Duodenal mucosa (tissue), 2 donors: ENCODE data around the gene IFIT2.
"Not testable (repeated sequence)": the region's sequence is repeated elsewhere in the genome, so short reads cannot be mapped to it uniquely, and the experiment has no call there.

Experiments used
- H3K27ac ChIP-seq: one replicate; pipeline ENCODE4 v1.7.0; 2013; ENCODE audit warnings: low read depth, low read length
- H3K27me3 ChIP-seq, 2 donors: one replicate each; pipeline ENCODE4 v1.7.0; 2013; ENCODE audit warnings: low read length in 2 of 2, control low read depth in 1 of 2; ENCODE audit not compliant: insufficient read depth in 2 of 2, control insufficient read depth in 1 of 2
- H3K36me3 ChIP-seq, 2 donors: one replicate each; pipeline ENCODE4 v1.7.0; 2013; ENCODE audit warnings: low read length in 2 of 2, control low read depth in 1 of 2; ENCODE audit not compliant: insufficient read depth in 2 of 2, control insufficient read depth in 1 of 2
- H3K4me1 ChIP-seq, 2 donors: one replicate each; pipeline ENCODE4 v1.7.0; 2013; ENCODE audit warnings: low read length in 2 of 2, control low read depth in 1 of 2; ENCODE audit not compliant: insufficient read depth in 2 of 2, control insufficient read depth in 1 of 2
- H3K4me3 ChIP-seq, 2 donors: one replicate each; pipeline ENCODE4 v1.7.0; 2013; ENCODE audit warnings: low read length in 2 of 2, low read depth in 1 of 2
- H3K9ac ChIP-seq, 2 donors: one replicate each; pipeline ENCODE4 v1.7.0; 2013; ENCODE audit warnings: low read length in 2 of 2, low read depth in 1 of 2
- H3K9me3 ChIP-seq, 2 donors: one replicate each; pipeline ENCODE4 v1.7.0; 2013; ENCODE audit warnings: low read length in 2 of 2, control low read depth in 1 of 2; ENCODE audit not compliant: control insufficient read depth in 1 of 2

IFIT2 gene

GRCh38 chr10:89301721-89302445 lies at the start of gene IFIT2:
TSS of gene IFIT2 (plus strand) at chr10:89302046. CDS start at chr10:89302124, 78 bp downstream.
- Histone ChIP-seq H3K27ac (peak within 1 kb of the TSS; percentile 79), H3K4me1 (peaks cover 15 to 23% of the 10 kb centered on the region in 2 donors), H3K27me3 (no peaks in the 10 kb centered on the region), H3K4me3 (peak within 1 kb of the TSS; percentile 69 to 70), H3K9ac (peak within 1 kb of the TSS; percentile 55 to 57), H3K9me3 (no peaks in the 10 kb centered on the region), H3K36me3 (peaks cover 9 to 10% of the 10 kb centered on the region in 2 donors)

GRCh38 chr10:89252225-89252585 lies 49.6 kb upstream of the IFIT2 start:
- Histone ChIP-seq H3K27ac (no peak overlapping the region), H3K4me3 (peak overlapping the region; percentile 81 to 96), H3K36me3 (no peaks in the 10 kb centered on the region), H3K9me3 (peaks cover 0 to 2% of the 10 kb centered on the region in 2 donors), H3K4me1 (peaks cover 9 to 10% of the 10 kb centered on the region in 2 donors), H3K9ac (peak overlapping the region in 1 of 2 donors; percentile 59), H3K27me3 (no peaks in the 10 kb centered on the region)

- not testable (repeated sequence) for H3K27me3 ChIP-seq, H3K36me3 ChIP-seq, H3K27ac ChIP-seq, H3K9ac ChIP-seq, H3K4me1 ChIP-seq, H3K9me3 ChIP-seq, H3K4me3 ChIP-seq
These were observed 46.7 kb upstream of the IFIT2 start for GRCh38 chr10:89255091-89255579.

GRCh38 chr10:89255793-89256192 lies 46.1 kb upstream of the IFIT2 start:
- H3K9ac ChIP-seq, result no peak overlapping the region
- H3K4me3 ChIP-seq, result no peak overlapping the region
- H3K36me3 ChIP-seq, result no peaks in the 10 kb centered on the region
- no peaks in the 10 kb centered on the region for H3K27me3 ChIP-seq
- H3K4me1 ChIP-seq, result peaks cover 3 to 5% of the 10 kb centered on the region in 2 donors
- peaks cover 0 to 2% of the 10 kb centered on the region in 2 donors for H3K9me3 ChIP-seq
- H3K27ac ChIP-seq, result no peak overlapping the region

- H3K4me1 ChIP-seq, result peaks cover 0 to under 1% of the 10 kb centered on the region in 2 donors
- no peaks in the 10 kb centered on the region for H3K36me3 ChIP-seq
- no peak overlapping the region for H3K4me3 ChIP-seq
- H3K9ac ChIP-seq, result no peak overlapping the region
- peaks cover 0 to 2% of the 10 kb centered on the region in 2 donors for H3K9me3 ChIP-seq
- no peaks in the 10 kb centered on the region for H3K27me3 ChIP-seq
- no peak overlapping the region for H3K27ac ChIP-seq
These were observed 45.5 kb upstream of the IFIT2 start for GRCh38 chr10:89256340-89256739.

- Histone ChIP-seq H3K27me3 (no peaks in the 10 kb centered on the region), H3K9me3 (peaks cover 0 to 2% of the 10 kb centered on the region in 2 donors), H3K27ac (no peak overlapping the region), H3K4me1 (no peaks in the 10 kb centered on the region), H3K36me3 (no peaks in the 10 kb centered on the region), H3K4me3 (no peak overlapping the region), H3K9ac (no peak overlapping the region)
These were observed 44.9 kb upstream of the IFIT2 start for GRCh38 chr10:89256962-89257361.

- Histone ChIP-seq H3K9me3 (peaks cover 0 to 2% of the 10 kb centered on the region in 2 donors), H3K4me3 (no peak overlapping the region), H3K27ac (no peak overlapping the region), H3K4me1 (no peaks in the 10 kb centered on the region), H3K36me3 (no peaks in the 10 kb centered on the region), H3K9ac (no peak overlapping the region), H3K27me3 (no peaks in the 10 kb centered on the region)
These were observed 44.3 kb upstream of the IFIT2 start for GRCh38 chr10:89257581-89257980.

- Histone ChIP-seq H3K36me3 (no peaks in the 10 kb centered on the region), H3K4me1 (no peaks in the 10 kb centered on the region), H3K27me3 (no peaks in the 10 kb centered on the region), H3K9me3 (peaks cover 0 to 2% of the 10 kb centered on the region in 2 donors), H3K27ac (no peak overlapping the region), H3K9ac (no peak overlapping the region), H3K4me3 (no peak overlapping the region)
These were observed 43.0 kb upstream of the IFIT2 start for GRCh38 chr10:89258881-89259280.

- Histone ChIP-seq H3K27me3 (no peaks in the 10 kb centered on the region), H3K4me1 (no peaks in the 10 kb centered on the region), H3K9me3 (peaks cover 0 to 3% of the 10 kb centered on the region in 2 donors), H3K9ac (no peak overlapping the region), H3K36me3 (no peaks in the 10 kb centered on the region), H3K27ac (no peak overlapping the region), H3K4me3 (no peak overlapping the region)
These were observed 39.5 kb upstream of the IFIT2 start for GRCh38 chr10:89262086-89263051.

- Histone ChIP-seq H3K27ac (no peak overlapping the region), H3K9ac (no peak overlapping the region), H3K4me1 (no peaks in the 10 kb centered on the region)
These were observed 38.8 kb upstream of the IFIT2 start for GRCh38 chr10:89263091-89263490.

More at GRCh38 chr10:89263091-89263490, 38.8 kb upstream of the IFIT2 start:
- H3K9me3 ChIP-seq, result peaks cover 0 to 3% of the 10 kb centered on the region in 2 donors
- H3K36me3 ChIP-seq, result no peaks in the 10 kb centered on the region
- H3K27me3 ChIP-seq, result no peaks in the 10 kb centered on the region
- no peak overlapping the region for H3K4me3 ChIP-seq
